ENCODE results near the gene DOLK.

DNA sequence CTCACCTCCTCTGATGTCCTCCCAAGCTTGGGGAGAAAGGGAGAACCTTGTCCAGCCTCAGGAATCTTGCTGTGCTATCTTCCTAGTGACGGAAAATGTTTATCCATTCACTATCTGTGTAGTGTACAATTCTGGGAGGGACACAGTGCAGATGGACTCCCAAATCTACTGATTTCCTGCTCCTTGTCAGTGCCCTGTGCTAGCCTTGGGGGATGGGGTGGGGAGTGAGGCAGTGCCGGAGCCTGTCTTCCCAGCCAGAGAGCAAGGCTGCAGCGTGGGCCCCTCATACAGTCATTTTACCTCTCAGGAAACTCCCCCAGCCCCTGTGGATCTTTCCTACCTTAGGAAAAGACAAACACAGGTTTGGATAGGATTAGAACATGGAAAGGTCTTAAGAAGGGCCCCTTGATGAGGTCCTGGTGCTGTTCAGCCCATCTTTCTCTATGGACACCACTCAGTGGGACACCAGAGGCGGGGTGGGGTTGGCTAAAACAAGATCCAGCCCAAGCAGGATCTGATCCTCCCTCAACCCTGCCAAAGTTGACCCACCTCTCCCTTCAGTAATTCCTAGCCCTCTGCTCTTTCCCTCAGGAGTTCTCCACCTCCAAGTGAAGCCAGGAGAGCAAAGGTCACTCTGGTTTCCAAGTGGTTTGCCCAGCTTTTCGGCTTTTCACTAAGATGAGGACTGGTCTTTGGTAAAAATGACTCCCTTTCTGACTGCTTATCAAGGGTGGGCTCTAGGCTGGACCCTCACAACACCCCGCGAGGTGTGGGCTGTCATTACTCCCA lies 3.4 kb downstream of the DOLK start:
- TF ChIP-seq, protein P1, sequence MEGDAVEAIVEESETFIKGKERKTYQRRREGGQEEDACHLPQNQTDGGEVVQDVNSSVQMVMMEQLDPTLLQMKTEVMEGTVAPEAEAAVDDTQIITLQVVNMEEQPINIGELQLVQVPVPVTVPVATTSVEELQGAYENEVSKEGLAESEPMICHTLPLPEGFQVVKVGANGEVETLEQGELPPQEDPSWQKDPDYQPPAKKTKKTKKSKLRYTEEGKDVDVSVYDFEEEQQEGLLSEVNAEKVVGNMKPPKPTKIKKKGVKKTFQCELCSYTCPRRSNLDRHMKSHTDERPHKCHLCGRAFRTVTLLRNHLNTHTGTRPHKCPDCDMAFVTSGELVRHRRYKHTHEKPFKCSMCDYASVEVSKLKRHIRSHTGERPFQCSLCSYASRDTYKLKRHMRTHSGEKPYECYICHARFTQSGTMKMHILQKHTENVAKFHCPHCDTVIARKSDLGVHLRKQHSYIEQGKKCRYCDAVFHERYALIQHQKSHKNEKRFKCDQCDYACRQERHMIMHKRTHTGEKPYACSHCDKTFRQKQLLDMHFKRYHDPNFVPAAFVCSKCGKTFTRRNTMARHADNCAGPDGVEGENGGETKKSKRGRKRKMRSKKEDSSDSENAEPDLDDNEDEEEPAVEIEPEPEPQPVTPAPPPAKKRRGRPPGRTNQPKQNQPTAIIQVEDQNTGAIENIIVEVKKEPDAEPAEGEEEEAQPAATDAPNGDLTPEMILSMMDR (IDR thresholded peaks at IDR 0.05), result no peak
- no peak for TF ChIP-seq POLR2A (IDR thresholded peaks at IDR 0.05)

Data from body of pancreas (tissue), 4 donors.